ENCODE measurements around the gene THSD4.

Gene THSD4

GRCh38 chr15:71798641-71799040, 683.4 kb downstream of the THSD4 start:
- in situ Hi-C loops (cut with HindIII; ENCODE audit: low pct_unique_long_range_greater_than_20kb, low sequenced_read_pairs), result no loop called here
- no peak for DNase-seq (ENCODE audit: low read depth in 1 of 2, low spot score in 1 of 2)
- no peak for TF ChIP-seq JUND (IDR thresholded peaks at IDR 0.05; ENCODE audit: low read depth)

- TF ChIP-seq JUND (IDR thresholded peaks at IDR 0.05; ENCODE audit: low read depth), result no peak
- no peak for DNase-seq (ENCODE audit: low read depth in 1 of 2, low spot score in 1 of 2)
- in situ Hi-C loops (cut with HindIII; ENCODE audit: low pct_unique_long_range_greater_than_20kb, low sequenced_read_pairs), result no loop called here
Measured at GRCh38 chr15:71800190-71800589, 684.9 kb downstream of the THSD4 start.

GRCh38 chr15:71800835-71801745, 685.8 kb downstream of the THSD4 start:
- peak; percentile 67 to 81 for DNase-seq (ENCODE audit: low read depth in 1 of 2, low spot score in 1 of 2)
- in situ Hi-C loops (cut with HindIII; ENCODE audit: low pct_unique_long_range_greater_than_20kb, low sequenced_read_pairs), result no loop called here
- no peak for TF ChIP-seq JUND (IDR thresholded peaks at IDR 0.05; ENCODE audit: low read depth)

- in situ Hi-C loops (cut with HindIII; ENCODE audit: low pct_unique_long_range_greater_than_20kb, low sequenced_read_pairs), result no loop called here
- TF ChIP-seq JUND (IDR thresholded peaks at IDR 0.05; ENCODE audit: low read depth), result no peak
- DNase-seq (ENCODE audit: low read depth in 1 of 2, low spot score in 1 of 2), result no peak
Measured at GRCh38 chr15:71801935-71802655, 686.8 kb downstream of the THSD4 start.

- no peak for TF ChIP-seq JUND (IDR thresholded peaks at IDR 0.05; ENCODE audit: low read depth)
- DNase-seq (ENCODE audit: low read depth in 1 of 2, low spot score in 1 of 2), result no peak
- in situ Hi-C loops (cut with HindIII; ENCODE audit: low pct_unique_long_range_greater_than_20kb, low sequenced_read_pairs), result no loop called here
Measured at GRCh38 chr15:71802770-71803169, 687.5 kb downstream of the THSD4 start.

- in situ Hi-C loops (cut with HindIII; ENCODE audit: low pct_unique_long_range_greater_than_20kb, low sequenced_read_pairs), result no loop called here
- TF ChIP-seq JUND (IDR thresholded peaks at IDR 0.05; ENCODE audit: low read depth), result no peak
- DNase-seq (ENCODE audit: low read depth in 1 of 2, low spot score in 1 of 2), result no peak
Measured at GRCh38 chr15:71804226-71804625, 689.0 kb downstream of the THSD4 start.

- in situ Hi-C loops (cut with HindIII; ENCODE audit: low pct_unique_long_range_greater_than_20kb, low sequenced_read_pairs), result no loop called here
Measured at GRCh38 chr15:71804695-71805470, 689.6 kb downstream of the THSD4 start.

GRCh38 chr15:71806452-71806931, 691.2 kb downstream of the THSD4 start:
- DNase-seq (ENCODE audit: low read depth in 1 of 2, low spot score in 1 of 2), result no peak
- in situ Hi-C loops (cut with HindIII; ENCODE audit: low pct_unique_long_range_greater_than_20kb, low sequenced_read_pairs), result no loop called here
- TF ChIP-seq JUND (IDR thresholded peaks at IDR 0.05; ENCODE audit: low read depth), result no peak

More at GRCh38 chr15:71804695-71805470, 689.6 kb downstream of the THSD4 start:
- no peak for TF ChIP-seq JUND (IDR thresholded peaks at IDR 0.05; ENCODE audit: low read depth)
- DNase-seq (ENCODE audit: low read depth in 1 of 2, low spot score in 1 of 2), result no peak

- DNase-seq (ENCODE audit: low read depth in 1 of 2, low spot score in 1 of 2), result no peak
- in situ Hi-C loops (cut with HindIII; ENCODE audit: low pct_unique_long_range_greater_than_20kb, low sequenced_read_pairs), result no loop called here
- no peak for TF ChIP-seq JUND (IDR thresholded peaks at IDR 0.05; ENCODE audit: low read depth)
Measured at GRCh38 chr15:71807125-71807629, 691.9 kb downstream of the THSD4 start.

GRCh38 chr15:71807691-71808091, 692.4 kb downstream of the THSD4 start:
- no peak for TF ChIP-seq JUND (IDR thresholded peaks at IDR 0.05; ENCODE audit: low read depth)
- in situ Hi-C loops (cut with HindIII; ENCODE audit: low pct_unique_long_range_greater_than_20kb, low sequenced_read_pairs), result no loop called here
- no peak for DNase-seq (ENCODE audit: low read depth in 1 of 2, low spot score in 1 of 2)

GRCh38 chr15:71808311-71809020, 693.2 kb downstream of the THSD4 start:
- DNase-seq (ENCODE audit: low read depth in 1 of 2, low spot score in 1 of 2), result no peak
- no peak for TF ChIP-seq JUND (IDR thresholded peaks at IDR 0.05; ENCODE audit: low read depth)
- in situ Hi-C loops (cut with HindIII; ENCODE audit: low pct_unique_long_range_greater_than_20kb, low sequenced_read_pairs), result no loop called here

- no peak for DNase-seq (ENCODE audit: low read depth in 1 of 2, low spot score in 1 of 2)
- in situ Hi-C loops (cut with HindIII; ENCODE audit: low pct_unique_long_range_greater_than_20kb, low sequenced_read_pairs), result no loop called here
- no peak for TF ChIP-seq JUND (IDR thresholded peaks at IDR 0.05; ENCODE audit: low read depth)
Measured at GRCh38 chr15:71809346-71809745, 694.1 kb downstream of the THSD4 start.
